ENCODE measurements around the gene SLC4A7. TPM values are rescaled to one million over a fixed set of nuclear protein-coding genes. Genes with fewer than 3 reads are reported as not detected.

SLC4A7 gene
- total and polyA plus RNA-seq, 4 experiments from 2014 or later, result 12.7 to 103 (median 60.9) TPM

- no peaks in the 10 kb centered on the region for H3K27me3 ChIP-seq (ENCODE audit: insufficient read depth, low read length)
- DNase-seq, result no peak
- no peaks in the 10 kb centered on the region for H3K36me3 ChIP-seq (ENCODE audit: insufficient read depth, low read length)
- no peaks in the 10 kb centered on the region for H3K9me3 ChIP-seq (ENCODE audit: control insufficient read depth in 1 of 2, low read length in 2 of 2)
- Mint-ChIP-seq H3K36me3 (peaks cover 0 to 11% of the 10 kb centered on the region in 2 donors), H3K4me1 (peaks cover 0 to 16% (median 7%) of the 10 kb centered on the region in 4 donors), H3K9me3 (peaks cover 0 to 3% (median 0%) of the 10 kb centered on the region in 8 donors), H3K4me3 (no peak overlapping the region), H3K27me3 (no peaks in the 10 kb centered on the region), H3K27ac (peak overlapping the region in 1 of 7 donors; percentile 29)
- no peak overlapping the region for H3K27ac ChIP-seq (ENCODE audit: low read depth, low read length)
- ChIA-PET POLR2A (ENCODE audit: partially characterized antibody) (no interaction called here), CTCF (ENCODE audit: partially characterized antibody) (interaction anchor here (6.6 kb wide), 1 partner anchor 19 kb away, joined by 45 read pairs; no protein-coding TSS in a partner anchor)
- intact Hi-C loops (cut with micrococcal nuclease), result loop anchor here (10.0 kb wide), 1 partner anchor 757 kb away; the partner anchor contains the start of gene CMC1
- no peak overlapping the region for H3K4me3 ChIP-seq (ENCODE audit: low read length in 2 of 2)
- H3K4me1 ChIP-seq (ENCODE audit: insufficient read depth, low read length), result peaks cover 10% of the 10 kb centered on the region
Measured at GRCh38 chr3:27487383-27487782, 3.2 kb upstream of the SLC4A7 start.

- Histone ChIP-seq H3K9me3 (ENCODE audit: control insufficient read depth in 1 of 2, low read length in 2 of 2) (no peaks in the 10 kb centered on the region), H3K4me3 (ENCODE audit: low read length in 2 of 2) (no peak overlapping the region), H3K27ac (ENCODE audit: low read depth, low read length) (no peak overlapping the region), H3K4me1 (ENCODE audit: insufficient read depth, low read length) (peaks cover 21% of the 10 kb centered on the region), H3K36me3 (ENCODE audit: insufficient read depth, low read length) (no peaks in the 10 kb centered on the region), H3K27me3 (ENCODE audit: insufficient read depth, low read length) (no peaks in the 10 kb centered on the region)
- peaks cover 6 to 27% (median 15%) of the 10 kb centered on the region in 4 donors for H3K4me1 Mint-ChIP-seq
- H3K27me3 Mint-ChIP-seq, result no peaks in the 10 kb centered on the region
- ChIA-PET CTCF (ENCODE audit: partially characterized antibody) (interaction anchor here (0.8 to 6.6 kb wide), 2 partner anchors 18 to 147 kb away, joined by 3 to 45 read pairs; no protein-coding TSS in a partner anchor), POLR2A (ENCODE audit: partially characterized antibody) (interaction anchor here (1.6 kb wide), 1 partner anchor 9 kb away, joined by 5 read pairs; no protein-coding TSS in a partner anchor)
- H3K4me3 Mint-ChIP-seq, result peak overlapping the region in 6 of 8 donors; percentile 2 to 60 (median 33)
- H3K9me3 Mint-ChIP-seq, result peaks cover 0 to 4% (median 0%) of the 10 kb centered on the region in 8 donors
- intact Hi-C loops (cut with micrococcal nuclease), result loop anchor here (10.0 kb wide), 1 partner anchor 758 kb away; the partner anchor contains the start of gene CMC1
- DNase-seq, result no peak
- peak overlapping the region in 3 of 7 donors; percentile 28 to 59 (median 55) for H3K27ac Mint-ChIP-seq
- H3K36me3 Mint-ChIP-seq, result peaks cover 0 to 11% of the 10 kb centered on the region in 2 donors
Measured at GRCh38 chr3:27486336-27486735, 2.2 kb upstream of the SLC4A7 start.

DNA sequence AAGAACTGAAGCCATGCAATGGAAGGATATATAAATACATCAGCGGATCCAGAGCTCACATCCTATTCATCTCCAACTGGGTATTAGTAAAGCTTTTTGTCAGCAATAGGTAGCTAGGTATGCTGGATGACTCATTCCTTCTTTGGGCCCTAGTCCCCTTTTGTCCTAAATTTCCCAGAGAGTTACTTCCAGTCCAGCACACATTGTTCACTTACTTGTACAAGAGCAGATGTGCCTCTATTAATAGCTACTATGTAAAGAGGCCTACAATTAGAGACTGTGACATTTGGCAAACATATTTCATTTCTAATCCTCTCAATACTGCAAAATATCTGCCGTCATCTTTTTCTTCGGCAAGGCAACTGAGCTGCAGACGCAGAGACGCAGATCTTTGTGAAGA is 1.7 kb upstream of the SLC4A7 start:
- peaks cover 11 to 32% (median 19%) of the 10 kb centered on the region in 4 donors for H3K4me1 Mint-ChIP-seq
- H3K36me3 Mint-ChIP-seq, result peaks cover 0 to 11% of the 10 kb centered on the region in 2 donors
- H3K4me1 ChIP-seq (ENCODE audit: insufficient read depth, low read length), result peaks cover 25% of the 10 kb centered on the region
- H3K4me3 Mint-ChIP-seq, result peak overlapping the region in 4 of 8 donors; percentile 2 to 35 (median 12)
- H3K27me3 Mint-ChIP-seq, result no peaks in the 10 kb centered on the region
- DNase-seq, result no peak
- no peak overlapping the region for H3K27ac ChIP-seq (ENCODE audit: low read depth, low read length)
- no peaks in the 10 kb centered on the region for H3K36me3 ChIP-seq (ENCODE audit: insufficient read depth, low read length)
- POLR2A ChIA-PET (ENCODE audit: partially characterized antibody), result interaction anchor here (1.6 to 3.0 kb wide), 2 partner anchors 9 to 117 kb away, joined by 5 to 19 read pairs; partner anchors contain the start of gene NEK10
- no peak overlapping the region for H3K4me3 ChIP-seq (ENCODE audit: low read length in 2 of 2)
- H3K9me3 ChIP-seq (ENCODE audit: control insufficient read depth in 1 of 2, low read length in 2 of 2), result no peaks in the 10 kb centered on the region
- intact Hi-C loops (cut with micrococcal nuclease), result loop anchor here (2.0 to 10.0 kb wide), 4 partner anchors 49 to 759 kb away; partner anchors contain the start of gene CMC1
- peak overlapping the region in 1 of 7 donors; percentile 28 for H3K27ac Mint-ChIP-seq
- H3K9me3 Mint-ChIP-seq, result peaks cover 0 to 4% (median 0%) of the 10 kb centered on the region in 8 donors
- CTCF ChIA-PET (ENCODE audit: partially characterized antibody), result interaction anchor here (0.8 to 6.6 kb wide), 3 partner anchors 17 to 147 kb away, joined by 3 to 45 read pairs (median 3); no protein-coding TSS in a partner anchor
- no peaks in the 10 kb centered on the region for H3K27me3 ChIP-seq (ENCODE audit: insufficient read depth, low read length)

DNA sequence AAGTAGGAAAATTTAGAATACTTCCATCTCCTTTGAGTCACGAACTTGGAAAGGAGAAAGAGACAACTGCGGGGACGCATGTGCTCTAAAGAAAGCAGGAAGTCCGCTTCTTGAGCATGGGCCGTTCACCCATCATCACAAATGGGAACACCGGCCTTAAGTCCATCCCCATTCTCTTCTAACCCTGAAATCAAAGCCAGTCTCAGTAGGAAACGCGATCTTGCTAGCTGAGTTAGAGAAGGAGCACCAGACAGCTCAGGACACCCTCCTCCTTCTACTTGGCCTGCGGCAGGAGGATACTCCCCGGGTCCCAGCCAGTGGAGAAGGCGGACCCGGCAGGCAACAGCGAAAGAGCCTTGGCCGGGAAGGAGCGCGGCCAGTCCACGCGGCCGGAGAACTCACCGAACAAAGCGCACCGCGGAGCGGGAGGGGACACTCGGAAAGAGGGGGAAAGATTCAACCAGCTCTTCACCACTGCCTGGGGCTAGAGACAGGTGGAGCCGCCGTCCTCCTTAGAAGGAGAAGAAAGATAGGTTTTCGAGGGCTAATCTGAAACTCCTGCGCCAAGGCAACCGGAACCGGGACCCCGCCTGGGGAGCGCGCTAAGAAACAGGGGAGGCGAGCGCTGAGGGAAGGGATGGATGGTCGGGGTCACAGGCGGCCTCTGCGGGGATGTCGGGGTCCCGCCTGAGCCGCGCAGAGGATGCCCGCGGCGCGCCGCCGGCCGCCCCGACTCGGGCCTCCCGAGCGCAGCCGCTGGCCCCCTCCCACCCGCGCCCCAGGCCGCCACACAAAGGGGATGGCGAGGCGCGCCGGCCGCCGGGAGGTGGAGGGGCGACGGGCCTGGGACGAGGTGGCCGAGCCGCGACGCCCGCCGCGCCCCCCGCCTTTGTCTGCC is 818 bp downstream of the SLC4A7 start:
- Mint-ChIP-seq H3K9me3 (peaks cover 0 to 4% (median 0%) of the 10 kb centered on the region in 8 donors), H3K4me1 (peaks cover 28 to 54% (median 41%) of the 10 kb centered on the region in 4 donors), H3K27ac (peak overlapping the region; percentile 96 to 98 (median 97)), H3K27me3 (no peaks in the 10 kb centered on the region), H3K36me3 (peaks cover 0 to 17% of the 10 kb centered on the region in 2 donors), H3K4me3 (peak overlapping the region; percentile 94 to 100 (median 99))
- Histone ChIP-seq H3K27me3 (ENCODE audit: insufficient read depth, low read length) (no peaks in the 10 kb centered on the region), H3K36me3 (ENCODE audit: insufficient read depth, low read length) (no peaks in the 10 kb centered on the region), H3K4me1 (ENCODE audit: insufficient read depth, low read length) (peaks cover 48% of the 10 kb centered on the region), H3K9me3 (ENCODE audit: control insufficient read depth in 1 of 2, low read length in 2 of 2) (no peaks in the 10 kb centered on the region), H3K27ac (ENCODE audit: low read depth, low read length) (peak overlapping the region; percentile 83), H3K4me3 (ENCODE audit: low read length in 2 of 2) (peak overlapping the region; percentile 78 to 88)
- ChIA-PET POLR2A (ENCODE audit: partially characterized antibody) (interaction anchor here (0.6 to 3.0 kb wide), 14 partner anchors 8 to 865 kb away, joined by 3 to 33 read pairs (median 6); partner anchors contain the start of genes AZI2, NEK10 and ZCWPW2), CTCF (ENCODE audit: partially characterized antibody) (interaction anchor here (0.8 to 6.6 kb wide), 4 partner anchors 11 to 178 kb away, joined by 3 to 45 read pairs (median 4); no protein-coding TSS in a partner anchor)
- intact Hi-C loops (cut with micrococcal nuclease), result loop anchor here (1.0 to 10.0 kb wide), 13 partner anchors 51 to 1821 kb away; partner anchors contain the start of genes CMC1, NEK10, OXSM and TOP2B
- peak; percentile 27 to 49 (median 45) for DNase-seq

DNA sequence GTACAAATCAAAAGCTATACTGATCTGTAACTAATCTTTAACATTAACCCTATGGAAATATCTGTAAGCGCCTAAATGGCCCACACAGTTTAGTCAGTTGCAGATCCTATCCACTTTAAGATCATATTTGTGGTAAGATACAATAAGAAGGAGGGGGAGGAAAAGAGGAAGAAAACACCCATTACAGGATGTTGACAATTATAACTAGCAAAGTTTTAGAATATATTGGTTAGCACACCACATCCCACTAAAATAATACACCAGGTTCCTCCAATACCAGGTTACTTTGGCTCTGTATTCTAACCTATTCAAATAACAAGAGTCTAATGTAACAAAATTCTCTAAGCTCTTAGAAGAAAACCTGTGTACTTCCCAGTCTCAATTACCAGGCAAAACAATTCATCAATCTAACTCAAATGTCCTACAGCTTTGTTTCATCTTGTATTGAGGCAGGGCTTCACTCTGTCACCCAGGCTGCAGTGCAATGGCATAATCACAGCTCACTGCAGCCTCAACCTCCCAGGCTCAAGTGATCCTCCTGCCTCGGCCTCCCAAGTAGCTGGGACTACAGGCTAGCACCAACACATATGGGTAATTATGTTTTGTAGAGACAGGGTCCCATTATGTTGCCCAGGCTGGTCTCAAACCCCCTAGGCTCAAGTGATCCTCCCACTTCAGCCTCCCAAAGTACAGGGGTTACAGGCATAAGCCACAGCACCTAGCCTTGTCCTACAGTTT is 4.2 kb downstream of the SLC4A7 start:
- intact Hi-C loops (cut with micrococcal nuclease), result loop anchor here (1.0 to 10.0 kb wide), 8 partner anchors 13 to 1818 kb away; partner anchors contain the start of genes CMC1, OXSM and TOP2B
- Histone ChIP-seq H3K27ac (ENCODE audit: low read depth, low read length) (peak overlapping the region; percentile 46), H3K27me3 (ENCODE audit: insufficient read depth, low read length) (no peaks in the 10 kb centered on the region), H3K4me1 (ENCODE audit: insufficient read depth, low read length) (peaks cover 78% of the 10 kb centered on the region), H3K9me3 (ENCODE audit: control insufficient read depth in 1 of 2, low read length in 2 of 2) (no peaks in the 10 kb centered on the region), H3K4me3 (ENCODE audit: low read length in 2 of 2) (peak overlapping the region in 1 of 2 donors; percentile 39), H3K36me3 (ENCODE audit: insufficient read depth, low read length) (no peaks in the 10 kb centered on the region)
- Mint-ChIP-seq H3K9me3 (peaks cover 0 to 9% (median 2%) of the 10 kb centered on the region in 8 donors), H3K36me3 (peaks cover 10 to 21% of the 10 kb centered on the region in 2 donors), H3K27me3 (no peaks in the 10 kb centered on the region), H3K27ac (peak overlapping the region; percentile 76 to 97 (median 92)), H3K4me1 (peaks cover 48 to 86% (median 64%) of the 10 kb centered on the region in 4 donors), H3K4me3 (peak overlapping the region; percentile 79 to 86 (median 82))
- CTCF ChIA-PET (ENCODE audit: partially characterized antibody), result interaction anchor here (0.7 to 1.4 kb wide), 4 partner anchors 10 to 153 kb away, joined by 3 to 10 read pairs (median 4); no protein-coding TSS in a partner anchor
- POLR2A ChIA-PET (ENCODE audit: partially characterized antibody), result interaction anchor here (0.6 to 2.0 kb wide), 11 partner anchors 8 to 869 kb away, joined by 3 to 12 read pairs (median 3); partner anchors contain the start of genes AZI2 and ZCWPW2
- peak; percentile 29 to 63 (median 50) for DNase-seq

DNA sequence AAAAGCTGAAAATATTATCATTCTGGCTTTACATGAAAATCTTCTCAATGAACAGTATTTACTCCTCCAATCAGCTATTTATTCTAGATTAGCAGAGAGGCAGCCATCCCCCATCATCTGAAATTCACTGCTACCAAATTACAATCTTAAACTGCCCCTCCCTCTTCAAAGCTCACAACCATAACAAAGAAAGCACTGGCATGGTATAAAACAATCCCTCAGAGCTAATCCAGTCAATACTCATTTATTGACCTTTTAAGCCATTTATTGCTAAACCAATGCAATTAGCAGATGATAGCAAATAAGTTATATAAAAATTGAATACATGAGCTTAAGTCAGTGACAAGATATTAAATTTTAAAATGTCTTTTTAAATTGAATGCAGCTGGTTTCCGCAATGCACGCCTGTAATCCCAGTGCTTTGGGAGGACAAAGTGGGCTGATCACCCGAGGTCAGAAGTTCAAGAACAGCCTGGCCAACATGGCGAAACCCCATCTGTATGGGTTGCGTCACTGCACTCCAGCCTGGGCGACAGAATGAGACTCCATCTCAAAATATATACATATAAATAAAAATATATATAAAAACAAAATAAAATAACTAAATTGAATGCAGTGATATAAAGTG is 12.1 kb downstream of the SLC4A7 start:
- Mint-ChIP-seq H3K4me3 (peak overlapping the region in 2 of 8 donors; percentile 30 to 36), H3K36me3 (peaks cover 16 to 17% of the 10 kb centered on the region in 2 donors), H3K9me3 (peaks cover 0 to 4% (median 2%) of the 10 kb centered on the region in 8 donors), H3K27ac (peak overlapping the region in 4 of 7 donors; percentile 39 to 87 (median 48)), H3K4me1 (peaks cover 42 to 80% (median 61%) of the 10 kb centered on the region in 4 donors), H3K27me3 (no peaks in the 10 kb centered on the region)
- no peaks in the 10 kb centered on the region for H3K9me3 ChIP-seq (ENCODE audit: control insufficient read depth in 1 of 2, low read length in 2 of 2)
- no peak for DNase-seq
- H3K4me1 ChIP-seq (ENCODE audit: insufficient read depth, low read length), result peaks cover 71% of the 10 kb centered on the region
- no peaks in the 10 kb centered on the region for H3K36me3 ChIP-seq (ENCODE audit: insufficient read depth, low read length)
- intact Hi-C loops (cut with micrococcal nuclease), result no loop called here
- no peaks in the 10 kb centered on the region for H3K27me3 ChIP-seq (ENCODE audit: insufficient read depth, low read length)
- ChIA-PET CTCF (ENCODE audit: partially characterized antibody) (interaction anchor here (1.0 to 2.2 kb wide), 9 partner anchors 11 to 211 kb away, joined by 3 to 6 read pairs (median 4); partner anchors contain the start of gene SLC4A7), POLR2A (ENCODE audit: partially characterized antibody) (interaction anchor here (0.8 to 5.3 kb wide), 2 partner anchors 8 to 12 kb away, joined by 3 to 32 read pairs; partner anchors contain the start of gene SLC4A7)
- H3K4me3 ChIP-seq (ENCODE audit: low read length in 2 of 2), result no peak overlapping the region
- no peak overlapping the region for H3K27ac ChIP-seq (ENCODE audit: low read depth, low read length)
